H9 (cell line): ENCODE data around the gene PPRC1. TPM values are rescaled to one million over a fixed set of nuclear protein-coding genes. Genes with fewer than 3 reads are reported as not detected.

Experiments used
- DNase-seq: peaks from one replicate; pipeline ENCODE4 v3.0.0-alpha.2; 2017
- H2AFZ ChIP-seq: one replicate; pipeline ENCODE4 v1.6.1; 2013; ENCODE audit warnings: mild to moderate bottlenecking, low read length, control low read depth, moderate library complexity
- H2AK5ac ChIP-seq: 2 replicates; pipeline ENCODE4 v1.6.1; 2013; ENCODE audit warnings: low read length, control low read depth, mixed read lengths; ENCODE audit not compliant: insufficient read length
- H2BK120ac ChIP-seq: one replicate; pipeline ENCODE4 v1.6.1; 2013; ENCODE audit warnings: low read depth, mild to moderate bottlenecking, low read length, control low read depth, inconsistent platforms; ENCODE audit not compliant: poor library complexity, severe bottlenecking
- H2BK12ac ChIP-seq: 2 replicates; pipeline ENCODE4 v1.6.1; 2013; ENCODE audit warnings: low read length, control low read depth, mixed read lengths, low read depth; ENCODE audit not compliant: insufficient read length
- H2BK15ac ChIP-seq: 2 replicates; pipeline ENCODE4 v1.6.1; 2013; ENCODE audit warnings: low read depth, low read length, control low read depth
- H2BK20ac ChIP-seq: one replicate; pipeline ENCODE4 v1.6.1; 2013; ENCODE audit warnings: low read depth, mild to moderate bottlenecking, low read length, control low read depth, inconsistent platforms; ENCODE audit not compliant: poor library complexity, severe bottlenecking
- H2BK5ac ChIP-seq: 2 replicates; pipeline ENCODE4 v1.6.1; 2013; ENCODE audit warnings: low read length, control low read depth, mixed read lengths; ENCODE audit not compliant: insufficient read length
- H3K14ac ChIP-seq: 2 replicates; pipeline ENCODE4 v1.6.1; 2013; ENCODE audit warnings: low read length, control low read depth; ENCODE audit not compliant: insufficient read depth
- H3K18ac ChIP-seq: 2 replicates; pipeline ENCODE4 v1.6.1; 2013; ENCODE audit warnings: low read depth, mild to moderate bottlenecking, mixed read lengths, low read length, control low read depth; ENCODE audit not compliant: insufficient read length
- H3K23ac ChIP-seq: 2 replicates; pipeline ENCODE4 v1.6.1; 2013; ENCODE audit warnings: low read length, control low read depth, mixed read lengths, low read depth; ENCODE audit not compliant: insufficient read length
- H3K23me2 ChIP-seq: 2 replicates; pipeline ENCODE4 v1.6.1; 2013; ENCODE audit warnings: low read depth, mild to moderate bottlenecking, mixed read lengths, low read length, control low read depth; ENCODE audit not compliant: insufficient read length, poor library complexity, severe bottlenecking
- H3K27ac ChIP-seq: 2 replicates; pipeline ENCODE4 v1.5.1; 2013; ENCODE audit warnings: low read length, control low read depth, mixed read lengths, low read depth; ENCODE audit not compliant: insufficient read length
- H3K27me3 ChIP-seq: 2 replicates; pipeline ENCODE4 v1.6.1; 2013; ENCODE audit warnings: low read length, control low read depth, inconsistent platforms; ENCODE audit not compliant: insufficient read depth
- H3K4ac ChIP-seq: 2 replicates; pipeline ENCODE4 v1.6.1; 2013; ENCODE audit warnings: low read depth, mild to moderate bottlenecking, control low read depth, inconsistent platforms, low read length, moderate library complexity
- H3K4me1 ChIP-seq: 2 replicates; pipeline ENCODE4 v1.6.1; 2013; ENCODE audit warnings: low read length, control low read depth, inconsistent platforms; ENCODE audit not compliant: insufficient read depth
- H3K4me2 ChIP-seq: 2 replicates; pipeline ENCODE4 v1.6.1; 2013; ENCODE audit warnings: low read length, control low read depth, mixed read lengths; ENCODE audit not compliant: insufficient read length, insufficient read depth
- H3K56ac ChIP-seq: 2 replicates; pipeline ENCODE4 v1.6.1; 2013; ENCODE audit warnings: low read depth, mild to moderate bottlenecking, mixed read lengths, low read length, control low read depth; ENCODE audit not compliant: insufficient read length
- H3K79me1 ChIP-seq: 2 replicates; pipeline ENCODE4 v1.6.1; 2013; ENCODE audit warnings: low read depth, mild to moderate bottlenecking, moderate library complexity, low read length, control low read depth, inconsistent platforms; ENCODE audit not compliant: insufficient read depth, poor library complexity, severe bottlenecking
- H3K79me2 ChIP-seq: 2 replicates; pipeline ENCODE4 v1.6.1; 2013; ENCODE audit warnings: low read length, control low read depth, inconsistent platforms; ENCODE audit not compliant: insufficient read depth
- H3K9ac ChIP-seq: 2 replicates; pipeline ENCODE4 v1.6.1; 2013; ENCODE audit warnings: low read length, control low read depth, mixed read lengths; ENCODE audit not compliant: insufficient read length; ENCODE audit errors: extremely low read depth
- H3K9me3 ChIP-seq: one replicate; pipeline ENCODE4 v1.6.1; 2013; ENCODE audit warnings: low read depth, low read length, inconsistent platforms; ENCODE audit not compliant: control insufficient read depth
- H3T11ph ChIP-seq: one replicate; pipeline ENCODE4 v1.6.1; 2013; ENCODE audit warnings: mild to moderate bottlenecking, low read length, control low read depth, inconsistent platforms
- H4K20me1 ChIP-seq: one replicate; pipeline ENCODE4 v1.6.1; 2013; ENCODE audit not compliant: control insufficient read depth, insufficient read length, insufficient read depth
- H4K5ac ChIP-seq: 2 replicates; pipeline ENCODE4 v1.6.1; 2013; ENCODE audit warnings: low read depth, mild to moderate bottlenecking, mixed read lengths, low read length, control low read depth; ENCODE audit not compliant: insufficient read length
- H4K8ac ChIP-seq: replicated peaks from 2 replicates; pipeline ENCODE4 v1.6.1; 2013; ENCODE audit warnings: low read length, control low read depth, mixed read lengths, low read depth; ENCODE audit not compliant: insufficient read length
- H4K91ac ChIP-seq: 2 replicates; pipeline ENCODE4 v1.6.1; 2013; ENCODE audit warnings: low read depth, mild to moderate bottlenecking, moderate library complexity, mixed read lengths, low read length, control low read depth; ENCODE audit not compliant: insufficient read length
- H3K27ac Mint-ChIP-seq, 3 experiments: 2 replicates in 2 of 3; 3 replicates in 1 of 3; pipeline ENCODE4 v1.8.0; 2020 to 2021; ENCODE audit warnings: mixed read lengths in 3 of 3, mild to moderate bottlenecking in 1 of 3, moderate library complexity in 1 of 3
- H3K27me3 Mint-ChIP-seq: 2 replicates; pipeline ENCODE4 v1.8.0; 2021; ENCODE audit warnings: low read depth, mild to moderate bottlenecking, moderate library complexity, mixed read lengths
- H3K36me3 Mint-ChIP-seq, 3 experiments: 2 replicates in 2 of 3; 3 replicates in 1 of 3; pipeline ENCODE4 v1.8.0; 2020 to 2021; ENCODE audit warnings: low read depth in 3 of 3, mixed read lengths in 3 of 3; ENCODE audit not compliant: insufficient read depth in 1 of 3
- H3K4me1 Mint-ChIP-seq, 2 experiments: 2 replicates each; pipeline ENCODE4 v1.8.0; 2020; ENCODE audit warnings: mixed read lengths in 2 of 2
- H3K4me3 Mint-ChIP-seq, 2 experiments: 2 replicates in 1 of 2; 3 replicates in 1 of 2; pipeline ENCODE4 v1.8.0; 2020 to 2021; ENCODE audit warnings: mild to moderate bottlenecking in 2 of 2, mixed read lengths in 2 of 2, moderate library complexity in 1 of 2
- H3K9me3 Mint-ChIP-seq, 2 experiments: 2 replicates in 1 of 2; 3 replicates in 1 of 2; pipeline ENCODE4 v1.8.0; 2020; ENCODE audit warnings: mild to moderate bottlenecking in 2 of 2, mixed read lengths in 2 of 2, moderate library complexity in 1 of 2
- WGBS: extraction: QIAGEN DNeasy Blood & Tissue Kit; methylation state at CpG from one replicate; pipeline ENCODE4 v1.1.7; 2013; ENCODE audit warnings: missing lambda C conversion rate, low lambda C conversion rate, mixed read lengths; ENCODE audit not compliant: insufficient read length; ENCODE audit errors: extremely low coverage; 5-methylcytosine and 5-hydroxymethylcytosine counted together
- total RNA-seq: library from RNA; stranded (reverse); gene quantifications from 2 replicates; pipeline ENCODE4 v1.2.1, GENCODE V29; 2021
- TF ChIP-seq, protein P1 (sequence below): fragments of 200-600 bp; sonication (generic); conservative IDR thresholded peaks from 3 replicates; pipeline ENCODE4 v1.8.0; 2021; ENCODE audit warnings: antibody characterized with exemption, mild to moderate bottlenecking

PPRC1 gene
- total RNA-seq, 1 experiment from 2014 or later: 121 TPM

DNA sequence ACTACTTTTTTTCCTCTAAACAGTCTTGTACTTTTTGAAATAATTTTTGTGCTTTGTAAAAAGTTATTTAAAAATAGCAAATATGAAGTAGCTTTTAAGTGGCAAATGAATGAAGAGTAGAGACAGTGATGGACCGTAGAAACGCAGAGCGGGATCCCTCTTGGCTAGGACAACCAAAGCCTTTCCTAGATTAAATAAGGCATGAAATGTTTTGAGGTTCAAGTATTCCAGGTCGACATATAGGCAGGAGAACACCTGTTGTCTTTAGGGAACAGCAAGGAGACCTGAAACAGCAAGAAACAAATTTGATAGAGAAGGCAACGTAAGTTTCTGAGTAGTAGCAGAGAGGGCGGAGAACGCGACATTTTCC, 662 bp upstream of the PPRC1 start:
- Histone ChIP-seq H3K9me3 (no peaks in the 10 kb centered on the region), H3K4ac (no peak overlapping the region), H3K4me2 (peak overlapping the region; percentile 100), H3K27me3 (no peaks in the 10 kb centered on the region), H2BK12ac (no peak overlapping the region), H3K56ac (no peak overlapping the region), H4K5ac (no peak overlapping the region), H2BK20ac (no peak overlapping the region), H3K79me2 (peaks cover 37% of the 10 kb centered on the region), H2BK120ac (no peak overlapping the region), H4K91ac (no peak overlapping the region), H2AFZ (peak overlapping the region; percentile 74), H3K14ac (no peak overlapping the region), H3K23ac (no peak overlapping the region), H3K4me1 (no peaks in the 10 kb centered on the region; the same call in 1 of the 2 replicates), H3K27ac (no peak overlapping the region), H2AK5ac (no peak overlapping the region), H3T11ph (no peak overlapping the region), H2BK5ac (no peak overlapping the region), H3K9ac (no peak overlapping the region), H3K18ac (no peak overlapping the region), H3K23me2 (peaks cover 11% of the 10 kb centered on the region), H3K79me1 (peaks cover 6% of the 10 kb centered on the region), H4K20me1 (no peaks in the 10 kb centered on the region), H2BK15ac (no peak overlapping the region), H4K8ac (no peak overlapping the region)
- H3K27me3 Mint-ChIP-seq: peaks cover 2% of the 10 kb centered on the region; the same call in 1 of the 2 replicates
- H3K4me1 Mint-ChIP-seq: peaks cover 23 to 27% of the 10 kb centered on the region in 2 experiments
- H3K27ac Mint-ChIP-seq: peak overlapping the region in 2 of 3 experiments; percentile 1 to 99; a peak in 2 of 7 replicates
- no CpG with 5 or more reads among the region's 8 CpGs for WGBS
- H3K9me3 Mint-ChIP-seq: no peaks in the 10 kb centered on the region; a peak in 1 of 5 replicates
- peak overlapping the region; percentile 97 to 98 for H3K4me3 Mint-ChIP-seq
- TF ChIP-seq, protein P1, sequence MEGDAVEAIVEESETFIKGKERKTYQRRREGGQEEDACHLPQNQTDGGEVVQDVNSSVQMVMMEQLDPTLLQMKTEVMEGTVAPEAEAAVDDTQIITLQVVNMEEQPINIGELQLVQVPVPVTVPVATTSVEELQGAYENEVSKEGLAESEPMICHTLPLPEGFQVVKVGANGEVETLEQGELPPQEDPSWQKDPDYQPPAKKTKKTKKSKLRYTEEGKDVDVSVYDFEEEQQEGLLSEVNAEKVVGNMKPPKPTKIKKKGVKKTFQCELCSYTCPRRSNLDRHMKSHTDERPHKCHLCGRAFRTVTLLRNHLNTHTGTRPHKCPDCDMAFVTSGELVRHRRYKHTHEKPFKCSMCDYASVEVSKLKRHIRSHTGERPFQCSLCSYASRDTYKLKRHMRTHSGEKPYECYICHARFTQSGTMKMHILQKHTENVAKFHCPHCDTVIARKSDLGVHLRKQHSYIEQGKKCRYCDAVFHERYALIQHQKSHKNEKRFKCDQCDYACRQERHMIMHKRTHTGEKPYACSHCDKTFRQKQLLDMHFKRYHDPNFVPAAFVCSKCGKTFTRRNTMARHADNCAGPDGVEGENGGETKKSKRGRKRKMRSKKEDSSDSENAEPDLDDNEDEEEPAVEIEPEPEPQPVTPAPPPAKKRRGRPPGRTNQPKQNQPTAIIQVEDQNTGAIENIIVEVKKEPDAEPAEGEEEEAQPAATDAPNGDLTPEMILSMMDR: no peak
- no peak for DNase-seq
- H3K36me3 Mint-ChIP-seq: peaks cover 12 to 24% (median 16%) of the 10 kb centered on the region in 3 experiments; a peak in 6 of 7 replicates
